GM12878 (cell line): Measurements from ENCODE around the gene CNTRL. TPM values are rescaled to one million over a fixed set of nuclear protein-coding genes. Genes with fewer than 3 reads are reported as not detected.

ENCODE experiments used
- ATAC-seq: fragments of 200-7000 bp; cut with Tn5 transposase; 3 replicates; pipeline ENCODE4 v1.9.1; 2020; ENCODE audit warnings: mild to moderate bottlenecking, moderate library complexity
- BruUV-seq: library from RNA; stranded (reverse); fragments of 400-500 nt; replicated peaks from 2 replicates; lab custom pipeline; 2021; lab: Mats Ljungman, UMichigan
- CTCF ChIA-PET: fragments of 300-600 bp; sonication (Branson Sonifier 250); formaldehyde crosslinking; extraction: SDS; loops from one replicate; lab custom pipeline; 2021; ENCODE audit warnings: inconsistent platforms; lab: Yijun Ruan, JAX
- POLR2A ChIA-PET: fragments of 350-600 bp; formaldehyde crosslinking; extraction: SDS; loops from one replicate; lab custom pipeline; 2021; ENCODE audit warnings: inconsistent platforms; lab: Charles Lee
- RAD21 ChIA-PET: fragments of 300-600 bp; sonication (Branson Sonifier 250); formaldehyde crosslinking; loops from one replicate; lab custom pipeline; 2023; ENCODE audit warnings: antibody characterized with exemption; ENCODE audit not compliant: unreplicated experiment; lab: Charles Lee
- SMC1A ChIA-PET: fragments of 300-600 bp; sonication (Branson Sonifier 250); formaldehyde crosslinking; loops from one replicate; lab custom pipeline; 2023; ENCODE audit not compliant: unreplicated experiment, uncharacterized antibody; lab: Charles Lee
- DNase-seq: peaks from one replicate; pipeline ENCODE4 v3.0.0-alpha.2; 2011; ENCODE audit warnings: low read depth, low spot score
- FAIRE-seq: peaks from 3 replicates; lab custom pipeline; 2011; peaks lifted over from hg19 to GRCh38; lab: Jason Lieb, UNC
- H2AFZ ChIP-seq: 2 replicates; pipeline ENCODE4 v1.6.0; 2011; ENCODE audit warnings: low read depth, low read length, control low read depth; ENCODE audit not compliant: control insufficient read depth
- H3K27ac ChIP-seq: 2 replicates; pipeline ENCODE4 v1.5.1; 2011; ENCODE audit warnings: control low read depth; ENCODE audit not compliant: control insufficient read depth, insufficient read depth
- H3K27me3 ChIP-seq, 2 experiments: replicated peaks in 1 of 2; 2 replicates each; pipeline versions ENCODE4 v1.6.0 to v1.6.1; 2011; ENCODE audit warnings: low read length in 1 of 2; ENCODE audit not compliant: control insufficient read depth in 2 of 2, insufficient read depth in 2 of 2
- H3K36me3 ChIP-seq, 2 experiments: 2 replicates each; pipeline ENCODE4 v1.5.1; 2011; ENCODE audit warnings: low read length in 1 of 2; ENCODE audit not compliant: control insufficient read depth in 2 of 2, insufficient read depth in 2 of 2
- H3K4me1 ChIP-seq: 2 replicates; pipeline ENCODE4 v1.6.1; 2011; ENCODE audit warnings: mild to moderate bottlenecking, low read length, moderate library complexity, mixed read lengths; ENCODE audit not compliant: control insufficient read depth, insufficient read depth
- H3K4me2 ChIP-seq: 2 replicates; pipeline ENCODE4 v1.6.0; 2011; ENCODE audit warnings: control low read depth; ENCODE audit not compliant: control insufficient read depth, insufficient read depth
- H3K4me3 ChIP-seq: fragments of 200-600 bp; sonication (generic); 2 replicates; pipeline ENCODE4 v1.5.1; 2016
- H3K79me2 ChIP-seq: 2 replicates; pipeline ENCODE4 v1.6.0; 2011; ENCODE audit warnings: low read length; ENCODE audit not compliant: control insufficient read depth, insufficient read depth
- H3K9ac ChIP-seq: 2 replicates; pipeline ENCODE4 v1.8.0; 2011; ENCODE audit warnings: low read length, control low read depth, mixed read lengths; ENCODE audit not compliant: control insufficient read depth, insufficient read depth
- H3K9me3 ChIP-seq: replicated peaks from 3 replicates; pipeline ENCODE4 v1.5.1; 2011; ENCODE audit warnings: mild to moderate bottlenecking, low read length; ENCODE audit not compliant: control insufficient read depth, insufficient read depth
- H4K20me1 ChIP-seq: 2 replicates; pipeline ENCODE4 v1.6.0; 2011; ENCODE audit not compliant: control insufficient read depth, insufficient read depth
- ELK1 ChIP-seq: IDR thresholded peaks from 2 replicates; pipeline ENCODE4 v1.6.1; 2012; ENCODE audit warnings: low read depth, low read length, improper control_type of control experiment
- RUNX3 ChIP-seq: IDR thresholded peaks from 2 replicates; pipeline ENCODE4 v1.6.1; 2012; ENCODE audit warnings: low read length, inconsistent platforms
- WGBS: methylation state at CpG from one replicate; pipeline ENCODE4 v1.1.6; 2016; ENCODE audit warnings: low lambda C conversion rate; ENCODE audit not compliant: insufficient replicate concordance, insufficient coverage; ENCODE audit errors: missing lambda C conversion rate; 5-methylcytosine and 5-hydroxymethylcytosine counted together
- in situ Hi-C: fragments of 300-500 bp; cut with MboI; formaldehyde crosslinking; loops from 9 replicates; pipeline ENCODE4 v1.14.3; 2018; ENCODE audit warnings: mixed read lengths
- intact Hi-C: fragments of 100-400 bp; cut with micrococcal nuclease; formaldehyde crosslinking; loops from one replicate; pipeline ENCODE4 v1.14.2; 2022; ENCODE audit not compliant: unreplicated experiment
- polyA plus RNA-seq, 11 experiments: library from polyadenylated mRNA; depleted of rRNA in 4 of 11; unstranded in 6 of 11; stranded (reverse) in 5 of 11; fragments of >200 nt; fragmentation: Nextera tagmentation in 4 of 11; fragmentation: Illumina TruSeq in 1 of 11; extraction: Ambion mirVana in 4 of 11; extraction: Trizol in 1 of 11; gene quantifications; 1 replicate in 1 of 11; 2 replicates in 10 of 11; pipeline versions ENCODE4 v1.2.1 to v1.2.3, GENCODE V29; 2011 to 2016; ENCODE audit warnings: inconsistent platforms in 2 of 11, missing spikeins in 2 of 11, low read depth in 1 of 11
- total RNA-seq, 4 experiments: library from RNA; depleted of rRNA in 3 of 4; stranded (reverse); fragments of >200 nt in 3 of 4; fragmentation: Illumina TruSeq in 1 of 4; extraction: Trizol in 1 of 4; gene quantifications; 2 replicates each; pipeline versions ENCODE4 v1.2.1 to v1.2.3, GENCODE V29; 2013 to 2021

The CNTRL gene
- total and polyA plus RNA-seq, 10 of the 15 experiments (the other 5 are each of a cell fraction or from before 2014, with no cell fraction given) = 20.0 to 65.4 (median 38.8) TPM

- 32% methylated on average over 4 of the region's 4 CpGs for WGBS
- in situ Hi-C loops (no loop called here), intact Hi-C loops (no loop called here)
- peak; percentile 6; the same call in 1 of the 2 replicates for TF ChIP-seq RUNX3
- TF ChIP-seq ELK1 = no peak
- Histone ChIP-seq H3K4me3 (no peak overlapping the region), H3K27ac (no peak overlapping the region; the same call in 1 of the 2 replicates), H2AFZ (no peak overlapping the region), H3K79me2 (peaks cover 78% of the 10 kb centered on the region), H3K9ac (no peak overlapping the region), H3K36me3 (peaks cover 1 to 16% of the 10 kb centered on the region in 2 experiments), H3K4me2 (peak overlapping the region; percentile 35; the same call in 1 of the 2 replicates), H3K9me3 (no peaks in the 10 kb centered on the region), H3K4me1 (peaks cover 12% of the 10 kb centered on the region), H4K20me1 (no peaks in the 10 kb centered on the region; the same call in 1 of the 2 replicates), H3K27me3 (no peaks in the 10 kb centered on the region)
- no peak for DNase-seq
- no peak for FAIRE-seq
- ATAC-seq = peak; percentile 52
- SMC1A ChIA-PET = interaction anchor here (0.8 to 5.6 kb wide), 9 partner anchors 8 to 204 kb away, joined by 3 to 44 read pairs (median 7); no protein-coding TSS in a partner anchor
- RAD21 ChIA-PET = interaction anchor here (0.6 to 1.9 kb wide), 7 partner anchors 9 to 266 kb away, joined by 3 to 7 read pairs (median 4); no protein-coding TSS in a partner anchor
- CTCF ChIA-PET = interaction anchor here (1.0 to 3.4 kb wide), 8 partner anchors 9 to 126 kb away, joined by 3 to 18 read pairs (median 4); partner anchors contain the start of gene RAB14
- no TSS peak for BruUV-seq
- POLR2A ChIA-PET = interaction anchor here (0.8 to 1.7 kb wide), 6 partner anchors 12 to 48 kb away, joined by 3 to 8 read pairs (median 4); partner anchors contain the start of gene RAB14
These were observed 111.1 kb downstream of the CNTRL start for GRCh38 chr9:121185774-121186403.
